Activated CD8-positive, alpha-beta T cell treated with anti-CD3 and anti-CD28 coated beads for 36 hours (primary cell): ENCODE results near the gene PLEKHM2. TPM values are rescaled to one million over a fixed set of nuclear protein-coding genes. Genes with fewer than 3 reads are reported as not detected.
"Not testable (repeated sequence)": the region's sequence is repeated elsewhere in the genome, so short reads cannot be mapped to it uniquely, and the experiment has no call there.

ENCODE experiments used
- ATAC-seq: fragments of 200-7000 bp; cut with Tn5 transposase; one replicate; pipeline ENCODE4 v1.10.0; 2021; ENCODE audit warnings: mild to moderate bottlenecking, moderate library complexity
- CTCF ChIA-PET: fragments of 350-600 bp; sonication (Branson Sonifier 250); formaldehyde crosslinking; loops from one replicate; lab custom pipeline; 2021; ENCODE audit warnings: antibody characterized with exemption; lab: Charles Lee
- POLR2A ChIA-PET: fragments of 350-600 bp; sonication (Branson Sonifier 250); formaldehyde crosslinking; loops from one replicate; lab custom pipeline; 2021; ENCODE audit warnings: antibody characterized with exemption; lab: Charles Lee
- DNase-seq: peaks from one replicate; pipeline ENCODE4 v3.0.0-alpha.2; 2020
- H3K27ac Mint-ChIP-seq: one replicate; pipeline ENCODE4 v1.8.0; 2021; ENCODE audit warnings: mild to moderate bottlenecking, mixed read lengths
- H3K27me3 Mint-ChIP-seq: one replicate; pipeline ENCODE4 v1.8.0; 2021; ENCODE audit warnings: mixed read lengths
- H3K36me3 Mint-ChIP-seq: one replicate; pipeline ENCODE4 v1.8.0; 2021; ENCODE audit warnings: low read depth, mixed read lengths
- H3K4me1 Mint-ChIP-seq: one replicate; pipeline ENCODE4 v1.8.0; 2021; ENCODE audit warnings: low read depth, mixed read lengths
- H3K4me3 Mint-ChIP-seq: one replicate; pipeline ENCODE4 v1.8.0; 2021; ENCODE audit warnings: mild to moderate bottlenecking, moderate library complexity, mixed read lengths
- H3K9me3 Mint-ChIP-seq: one replicate; pipeline ENCODE4 v1.8.0; 2021; ENCODE audit warnings: mixed read lengths
- intact Hi-C: fragments of 100-400 bp; cut with micrococcal nuclease; formaldehyde crosslinking; loops from one replicate; pipeline ENCODE4 v1.10.0; 2022
- total RNA-seq, 2 experiments: library from RNA; stranded (reverse); gene quantifications; one replicate each; pipeline ENCODE4 v1.2.3, GENCODE V29; 2021
- TF ChIP-seq, protein P1 (sequence below): fragments of 200-600 bp; IDR thresholded peaks from one replicate; pipeline ENCODE4 v1.8.0; 2022; ENCODE audit warnings: antibody characterized with exemption, mild to moderate bottlenecking

The PLEKHM2 gene
- total RNA-seq, 2 experiments from 2014 or later, result 41.5 to 42.9 TPM

DNA sequence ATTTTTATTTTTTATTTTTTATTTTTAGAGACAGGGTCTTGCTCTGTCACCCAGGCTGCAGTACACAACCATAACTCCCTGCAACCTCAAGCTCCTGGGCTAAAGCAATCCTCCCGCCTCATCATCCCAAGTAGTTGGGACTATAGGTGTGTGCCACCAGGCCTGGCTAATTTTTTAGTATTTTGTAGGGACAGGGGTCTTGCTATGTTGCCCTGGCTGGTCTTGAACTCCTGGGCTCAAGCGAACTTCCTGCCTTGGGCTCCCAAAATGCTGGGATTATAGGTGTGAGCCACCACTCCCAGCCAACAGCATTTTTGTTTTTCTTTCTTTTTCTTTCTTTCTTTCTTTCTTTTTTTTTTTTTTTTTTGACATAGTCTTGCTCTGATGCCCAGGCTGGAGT, 14.1 kb downstream of the PLEKHM2 start:
- no peak for DNase-seq
- Mint-ChIP-seq H3K27me3 (no peaks in the 10 kb centered on the region), H3K27ac (peak overlapping the region; percentile 63), H3K9me3 (no peaks in the 10 kb centered on the region), H3K4me3 (no peak overlapping the region), H3K4me1 (peaks cover 41% of the 10 kb centered on the region), H3K36me3 (peaks cover 12% of the 10 kb centered on the region)
- no peak for ATAC-seq
- intact Hi-C loops, result no loop called here
- TF ChIP-seq, protein P1, sequence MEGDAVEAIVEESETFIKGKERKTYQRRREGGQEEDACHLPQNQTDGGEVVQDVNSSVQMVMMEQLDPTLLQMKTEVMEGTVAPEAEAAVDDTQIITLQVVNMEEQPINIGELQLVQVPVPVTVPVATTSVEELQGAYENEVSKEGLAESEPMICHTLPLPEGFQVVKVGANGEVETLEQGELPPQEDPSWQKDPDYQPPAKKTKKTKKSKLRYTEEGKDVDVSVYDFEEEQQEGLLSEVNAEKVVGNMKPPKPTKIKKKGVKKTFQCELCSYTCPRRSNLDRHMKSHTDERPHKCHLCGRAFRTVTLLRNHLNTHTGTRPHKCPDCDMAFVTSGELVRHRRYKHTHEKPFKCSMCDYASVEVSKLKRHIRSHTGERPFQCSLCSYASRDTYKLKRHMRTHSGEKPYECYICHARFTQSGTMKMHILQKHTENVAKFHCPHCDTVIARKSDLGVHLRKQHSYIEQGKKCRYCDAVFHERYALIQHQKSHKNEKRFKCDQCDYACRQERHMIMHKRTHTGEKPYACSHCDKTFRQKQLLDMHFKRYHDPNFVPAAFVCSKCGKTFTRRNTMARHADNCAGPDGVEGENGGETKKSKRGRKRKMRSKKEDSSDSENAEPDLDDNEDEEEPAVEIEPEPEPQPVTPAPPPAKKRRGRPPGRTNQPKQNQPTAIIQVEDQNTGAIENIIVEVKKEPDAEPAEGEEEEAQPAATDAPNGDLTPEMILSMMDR, result no peak
- CTCF ChIA-PET, result interaction anchor here (1.0 to 1.6 kb wide), 3 partner anchors 13 to 58 kb away, joined by 3 to 6 read pairs (median 3); no protein-coding TSS in a partner anchor
- POLR2A ChIA-PET, result interaction anchor here (0.5 to 3.1 kb wide), 5 partner anchors 12 to 161 kb away, joined by 3 to 21 read pairs (median 3); partner anchors contain the start of gene PLEKHM2

DNA sequence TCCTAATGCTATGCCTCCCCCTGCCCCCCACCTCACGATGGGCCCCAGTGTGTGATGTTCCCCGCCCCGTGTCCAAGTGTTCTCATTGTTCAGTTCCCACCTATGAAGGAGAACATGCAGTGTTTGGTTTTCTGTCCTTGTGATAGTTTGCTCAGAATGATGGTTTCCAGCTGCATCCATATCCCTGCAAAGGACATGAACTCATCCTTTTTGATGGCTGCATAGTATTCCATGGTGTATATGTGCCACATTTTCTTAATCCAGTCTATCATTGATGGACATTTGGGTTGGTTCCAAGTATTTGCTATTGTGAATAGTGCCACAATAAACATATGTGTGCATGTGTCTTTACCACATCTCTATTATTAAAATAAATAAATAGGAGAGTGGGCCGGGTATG, 15.2 kb downstream of the PLEKHM2 start:
- H3K9me3 Mint-ChIP-seq, ATAC-seq, POLR2A ChIA-PET, DNase-seq, H3K27me3 Mint-ChIP-seq, H3K27ac Mint-ChIP-seq, intact Hi-C loops, CTCF ChIA-PET, H3K4me3 Mint-ChIP-seq: not testable (repeated sequence)
- H3K4me1 Mint-ChIP-seq, result peaks cover 40% of the 10 kb centered on the region
- peaks cover 12% of the 10 kb centered on the region for H3K36me3 Mint-ChIP-seq

DNA sequence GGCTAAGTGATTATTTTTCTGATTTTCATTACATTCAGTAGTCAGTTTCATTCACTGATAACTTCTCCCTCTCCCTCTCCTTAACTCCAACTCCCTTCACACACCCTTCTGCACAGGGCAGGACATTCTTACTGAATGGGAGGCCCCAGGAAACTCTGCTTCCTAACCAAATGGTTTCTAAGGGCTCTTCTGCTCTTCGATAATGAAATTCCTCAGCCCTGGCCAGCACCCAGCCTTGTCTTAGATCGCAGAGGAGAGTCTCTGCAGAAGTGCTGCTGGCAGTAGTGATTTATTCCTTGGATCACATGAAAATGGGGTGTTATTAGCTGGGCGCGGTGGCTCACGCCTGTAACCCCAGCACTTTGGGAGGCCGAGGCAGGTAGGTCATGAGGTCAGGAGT, 16.4 kb downstream of the PLEKHM2 start:
- ChIA-PET POLR2A (no interaction called here), CTCF (interaction anchor here (0.8 kb wide), 1 partner anchor 99 kb away, joined by 3 read pairs; no protein-coding TSS in a partner anchor)
- H3K27ac Mint-ChIP-seq, result no peak overlapping the region
- peaks cover 33% of the 10 kb centered on the region for H3K4me1 Mint-ChIP-seq
- no peaks in the 10 kb centered on the region for H3K27me3 Mint-ChIP-seq
- no peak overlapping the region for H3K4me3 Mint-ChIP-seq
- peaks cover 12% of the 10 kb centered on the region for H3K36me3 Mint-ChIP-seq
- ATAC-seq, result no peak
- intact Hi-C loops, result no loop called here
- no peaks in the 10 kb centered on the region for H3K9me3 Mint-ChIP-seq
- no peak for DNase-seq
- TF ChIP-seq, protein P1, result no peak

DNA sequence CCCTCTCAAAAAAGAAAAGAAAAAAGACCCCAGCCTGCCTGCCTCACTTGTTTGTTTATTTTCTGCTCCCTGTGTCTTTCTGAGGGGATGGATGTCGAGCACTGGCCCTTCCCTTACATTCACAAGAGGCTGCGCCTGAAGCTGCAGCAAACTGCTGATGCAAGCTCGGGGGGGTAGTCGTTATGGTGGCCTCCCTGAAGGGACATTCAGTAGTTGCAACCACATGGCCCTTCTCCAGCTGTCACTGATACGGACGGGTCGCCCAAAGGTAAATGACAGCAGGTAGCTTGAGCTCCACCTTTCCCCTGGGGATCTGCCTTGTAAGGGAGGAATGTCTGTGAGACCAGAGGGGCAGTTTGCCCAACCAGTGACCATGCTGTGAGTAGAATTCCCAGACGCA, 17.7 kb downstream of the PLEKHM2 start:
- Mint-ChIP-seq H3K4me3 (no peak overlapping the region), H3K9me3 (no peaks in the 10 kb centered on the region), H3K4me1 (peaks cover 31% of the 10 kb centered on the region), H3K27ac (no peak overlapping the region), H3K27me3 (no peaks in the 10 kb centered on the region), H3K36me3 (peaks cover 13% of the 10 kb centered on the region)
- TF ChIP-seq, protein P1, result no peak
- no peak for ATAC-seq
- POLR2A ChIA-PET, result interaction anchor here (0.6 to 1.0 kb wide), 2 partner anchors 11 to 38 kb away, joined by 3 to 4 read pairs; no protein-coding TSS in a partner anchor
- CTCF ChIA-PET, result interaction anchor here (1.1 kb wide), 1 partner anchor 39 kb away, joined by 5 read pairs; no protein-coding TSS in a partner anchor
- no peak for DNase-seq
- intact Hi-C loops, result no loop called here

DNA sequence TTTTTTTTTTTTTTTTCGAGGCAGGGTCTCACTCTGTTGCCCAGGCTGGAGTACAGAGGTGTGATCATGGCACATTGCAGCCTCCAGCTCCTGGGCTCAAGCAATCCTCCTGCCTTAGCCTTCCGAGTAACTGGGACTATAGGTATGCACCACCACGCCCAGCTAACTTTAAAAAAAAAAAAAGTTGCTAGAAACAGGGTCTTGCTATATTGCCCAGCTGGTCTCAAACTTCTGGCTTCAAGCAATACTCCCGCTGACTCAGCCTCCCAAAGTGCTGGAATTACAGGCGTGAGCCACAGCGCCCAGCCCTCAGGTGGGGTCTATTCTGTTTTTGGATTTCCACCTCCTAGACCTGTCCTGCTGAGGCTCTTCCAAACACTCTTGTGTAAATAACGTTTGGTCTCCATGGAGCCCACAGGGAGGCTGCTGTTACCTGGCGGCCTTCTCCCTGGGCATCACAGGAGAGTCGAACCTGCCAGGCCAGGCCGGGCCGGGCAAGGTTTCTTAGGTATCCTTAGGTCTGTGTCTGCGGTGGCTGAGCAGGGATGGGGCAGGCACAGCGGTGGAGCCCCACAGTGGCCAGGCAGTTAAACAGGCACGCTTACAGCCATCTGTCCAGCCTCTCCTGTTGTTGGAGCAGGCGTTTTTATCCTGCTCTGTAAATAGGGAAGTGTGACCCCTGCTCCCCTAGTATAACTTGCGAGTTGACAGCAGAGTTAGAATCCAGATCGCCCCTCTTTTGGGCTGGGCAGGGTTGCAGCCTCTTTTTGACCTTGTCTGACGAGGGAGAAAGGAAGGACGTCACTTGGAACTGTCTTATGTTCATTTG, 18.8 kb downstream of the PLEKHM2 start:
- DNase-seq (no peak), ATAC-seq (no peak)
- Mint-ChIP-seq H3K27me3 (no peaks in the 10 kb centered on the region), H3K36me3 (peaks cover 14% of the 10 kb centered on the region), H3K4me3 (no peak overlapping the region), H3K27ac (no peak overlapping the region), H3K4me1 (peaks cover 22% of the 10 kb centered on the region), H3K9me3 (no peaks in the 10 kb centered on the region)
- ChIA-PET POLR2A (interaction anchor here (1.0 kb wide), 1 partner anchor 12 kb away, joined by 3 read pairs; no protein-coding TSS in a partner anchor), CTCF (no interaction called here)
- intact Hi-C loops, result no loop called here
- TF ChIP-seq, protein P1, result no peak
